GM12872 (cell line): ENCODE measurements around the gene ITPRIP.
A peak's percentile ranks its signal among the peaks of the same experiment; 100 is the strongest.

ENCODE experiments used
- CTCF ChIP-seq: IDR thresholded peaks from 3 replicates; pipeline ENCODE4 v1.5.1; 2011; ENCODE audit warnings: low read depth, mild to moderate bottlenecking, low read length, moderate library complexity; ENCODE audit not compliant: insufficient read depth

The ITPRIP gene

DNA sequence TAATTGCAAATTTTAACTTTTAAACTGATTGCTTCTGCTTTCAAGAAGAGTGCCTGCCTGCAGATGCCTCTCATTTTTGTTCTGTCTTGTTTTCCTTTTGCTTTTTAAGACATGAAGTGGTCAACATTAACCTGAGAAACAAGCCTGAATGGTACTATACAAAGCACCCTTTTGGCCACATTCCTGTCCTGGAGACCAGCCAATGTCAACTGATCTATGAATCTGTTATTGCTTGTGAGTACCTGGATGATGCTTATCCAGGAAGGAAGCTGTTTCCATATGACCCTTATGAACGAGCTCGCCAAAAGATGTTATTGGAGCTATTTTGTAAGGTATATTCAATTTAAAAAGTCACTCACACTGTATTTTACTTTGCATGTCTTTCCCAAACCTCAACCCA is 60.5 kb downstream of the ITPRIP start:
- TF ChIP-seq CTCF: no peak

- TF ChIP-seq CTCF: no peak
Measured at GRCh38 chr10:104276192-104276591, 62.1 kb downstream of the ITPRIP start.

- peak; percentile 93 for TF ChIP-seq CTCF
Measured at GRCh38 chr10:104274762-104275721, 63.2 kb downstream of the ITPRIP start.

DNA sequence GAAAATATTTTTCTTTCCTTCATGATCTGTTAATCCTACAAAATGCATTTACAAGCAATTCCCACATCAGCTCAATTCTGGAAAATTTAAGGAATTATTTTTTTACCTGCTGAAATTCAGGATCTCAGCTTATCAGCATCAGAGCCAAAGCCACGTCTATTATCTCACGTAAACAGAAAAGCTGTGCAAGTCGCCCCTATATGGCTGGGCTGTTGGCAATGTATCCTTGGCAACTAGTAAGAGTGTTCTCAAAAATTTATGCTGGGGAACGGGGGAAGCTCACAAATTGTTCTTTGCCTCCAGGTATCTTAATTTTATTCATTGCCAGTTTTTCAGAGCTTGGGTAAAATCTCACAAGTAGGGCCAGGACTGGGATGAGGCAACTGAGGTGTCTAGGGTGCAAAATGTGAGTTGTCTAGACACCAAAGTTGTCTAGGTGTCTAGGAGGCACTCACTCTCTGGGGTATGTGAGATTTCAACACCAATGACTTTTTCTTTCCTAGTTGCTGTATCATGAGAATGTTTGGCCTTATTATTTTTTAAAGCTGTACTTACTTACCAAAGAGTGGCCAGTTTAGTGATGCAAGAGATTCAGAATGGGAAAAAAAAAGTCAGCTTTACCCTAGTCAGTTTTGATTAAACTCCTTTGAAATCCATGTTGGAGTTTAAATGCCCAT is 64.2 kb downstream of the ITPRIP start:
- TF ChIP-seq CTCF: no peak

- no peak for TF ChIP-seq CTCF
Measured at GRCh38 chr10:104273286-104273685, 65.0 kb downstream of the ITPRIP start.

GRCh38 chr10:104268713-104269645 is 69.3 kb downstream of the ITPRIP start, which contains the start of gene GSTO2:
TSS of gene GSTO2 (plus strand) at chr10:104269184. CDS start at chr10:104274916, 5,732 bp downstream.
- TF ChIP-seq CTCF: no peak

- no peak for TF ChIP-seq CTCF
Measured at GRCh38 chr10:104268405-104268712, 69.9 kb downstream of the ITPRIP start.
